GM19023 (cell line): ENCODE results near the gene SRRM4.
"Not testable (repeated sequence)": the region's sequence is repeated elsewhere in the genome, so short reads cannot be mapped to it uniquely, and the experiment has no call there.

ENCODE experiments used
- ATAC-seq: cut with Tn5 transposase; IDR thresholded peaks from one replicate; pipeline ENCODE4 v1.9.1; 2021; ENCODE audit warnings: mild to moderate bottlenecking, moderate library complexity; ENCODE audit not compliant: unreplicated experiment

The SRRM4 gene

DNA sequence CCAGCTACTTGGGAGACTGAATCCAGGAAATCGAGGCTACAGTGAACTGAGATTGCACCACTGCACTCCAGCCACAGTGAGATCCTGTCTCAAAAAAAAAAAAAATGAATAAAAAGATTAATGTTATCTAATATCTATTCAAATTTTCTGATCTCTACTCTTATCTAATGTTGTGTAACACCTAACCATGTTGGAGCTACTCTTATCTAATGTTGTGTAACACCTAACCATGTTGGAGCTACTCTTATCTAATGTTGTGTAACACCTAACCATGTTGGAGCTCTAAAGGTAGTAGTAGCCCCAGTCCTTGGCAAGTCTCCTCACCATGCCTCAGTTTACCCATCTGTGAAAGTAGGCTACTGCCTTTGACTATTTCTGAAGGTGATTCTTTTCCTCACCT, 26.9 kb downstream of the SRRM4 start:
- not testable (repeated sequence) for ATAC-seq

DNA sequence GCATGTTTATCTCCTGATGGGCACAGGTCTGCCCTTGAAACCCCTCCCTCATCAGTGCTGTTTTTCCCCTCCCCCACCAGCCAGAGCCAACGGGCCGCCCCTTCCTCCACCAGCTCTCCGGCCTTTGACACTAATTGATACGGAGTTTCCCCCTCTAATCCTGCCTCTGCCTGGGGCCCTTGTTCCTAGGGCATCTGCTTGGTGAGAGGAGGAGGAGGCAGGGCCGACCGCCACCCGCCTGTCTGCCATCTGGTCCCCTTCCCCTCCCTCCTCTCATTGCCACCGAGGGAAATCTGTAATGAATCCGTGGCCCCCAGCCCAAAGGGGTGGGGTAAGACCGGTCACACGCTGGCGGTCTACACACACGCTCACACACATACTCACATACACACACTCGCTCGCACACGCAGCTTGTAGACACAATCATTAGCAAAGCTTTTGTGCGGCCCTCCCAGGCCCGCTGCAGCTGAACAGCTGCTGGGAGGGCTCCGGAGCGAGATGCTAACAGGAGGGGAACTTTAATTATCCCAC, 27.4 kb downstream of the SRRM4 start:
- ATAC-seq = no peak

DNA sequence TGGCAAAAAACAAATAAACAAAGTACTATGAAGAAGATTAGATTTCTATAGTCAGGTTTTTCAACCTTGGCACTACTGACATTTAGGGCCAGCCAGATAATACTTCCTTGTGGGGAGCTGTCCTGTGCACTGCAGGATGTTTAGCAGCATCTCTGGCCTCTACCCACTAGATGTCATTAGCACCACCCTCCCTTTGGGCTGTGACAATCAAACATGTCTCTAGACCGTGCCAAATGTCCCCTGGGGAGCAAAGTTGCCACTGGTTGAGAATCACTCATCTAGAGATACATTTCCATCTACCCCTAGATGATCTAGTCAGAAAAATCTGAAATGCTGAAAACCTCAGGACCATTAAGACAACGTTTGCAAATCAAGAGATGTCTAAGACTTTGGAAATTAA, 29.9 kb downstream of the SRRM4 start:
- ATAC-seq = no peak

DNA sequence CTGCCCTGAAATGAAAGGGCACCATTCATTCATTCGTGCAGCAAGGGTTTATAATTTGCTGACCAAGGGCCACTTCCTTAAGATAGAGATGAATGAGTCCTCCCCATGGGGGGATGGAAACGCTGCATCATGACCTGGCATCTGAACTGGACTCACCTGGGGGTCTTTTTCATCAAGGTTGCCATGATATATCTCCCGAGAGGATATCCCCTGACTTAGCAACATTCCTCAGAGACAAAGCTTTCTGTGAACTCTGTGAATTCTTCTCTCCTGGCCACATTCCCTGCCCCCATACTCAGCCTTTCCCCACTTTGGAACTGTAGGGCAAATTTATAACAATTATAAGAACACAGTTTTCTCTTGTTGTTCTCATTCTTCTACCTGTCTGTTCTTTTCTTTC, 30.8 kb downstream of the SRRM4 start:
- no peak for ATAC-seq

DNA sequence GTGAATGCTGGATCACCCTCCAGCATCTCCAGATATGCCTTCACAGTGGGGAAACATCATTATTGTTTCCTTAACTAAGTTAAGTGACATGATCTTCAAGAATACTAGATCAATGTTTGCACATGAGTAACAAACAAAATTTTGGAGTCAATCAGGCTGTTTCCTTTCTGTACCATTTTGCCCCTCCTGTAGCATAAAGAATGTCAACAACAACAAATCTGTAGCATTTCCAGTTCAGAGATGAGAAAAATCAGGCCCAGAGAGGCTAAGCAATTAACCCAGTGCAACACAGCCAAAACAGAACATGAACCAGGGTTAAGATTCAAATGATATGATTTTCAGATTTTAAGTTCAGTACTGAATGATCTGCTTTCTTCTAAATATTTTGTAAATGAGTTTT, 31.7 kb downstream of the SRRM4 start:
- no peak for ATAC-seq

DNA sequence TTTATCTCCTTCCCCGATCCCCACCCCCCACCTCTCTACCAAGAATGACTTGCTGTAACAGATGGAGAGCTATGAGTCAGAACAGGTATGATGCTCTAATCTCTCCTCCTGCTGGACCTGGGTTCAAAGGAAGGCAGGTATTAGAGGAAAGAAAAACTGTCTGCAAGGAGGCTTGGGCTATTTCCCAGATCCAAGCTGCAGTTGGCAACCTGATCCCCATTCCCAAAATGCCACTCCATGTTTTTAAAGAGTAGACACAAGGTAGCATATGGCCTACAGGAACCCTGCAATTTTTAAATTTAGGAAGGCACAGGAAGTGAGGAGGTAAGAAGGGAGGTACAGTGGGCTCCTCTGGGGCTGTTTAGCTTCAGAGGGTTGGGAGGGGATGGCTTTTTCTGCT, 33.0 kb downstream of the SRRM4 start:
- ATAC-seq = no peak

DNA sequence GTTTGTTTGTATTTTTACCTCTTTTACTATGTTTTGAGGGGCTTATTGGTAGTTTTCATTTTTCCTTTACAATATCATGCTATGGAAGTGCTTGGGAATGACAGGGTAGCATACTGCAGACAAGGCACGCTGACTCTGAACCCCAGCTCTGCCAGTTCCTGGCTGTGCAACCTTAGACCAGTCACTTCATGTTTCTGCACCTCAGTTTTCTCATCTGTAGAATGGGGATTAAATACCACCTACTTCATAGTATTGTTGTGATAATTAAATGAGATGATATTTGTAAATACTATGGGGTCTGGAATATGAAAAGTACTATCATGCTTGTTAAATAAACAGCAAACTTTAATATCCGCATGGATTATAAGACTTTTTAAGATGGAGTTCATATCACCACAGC, 35.4 kb downstream of the SRRM4 start:
- ATAC-seq = no peak

DNA sequence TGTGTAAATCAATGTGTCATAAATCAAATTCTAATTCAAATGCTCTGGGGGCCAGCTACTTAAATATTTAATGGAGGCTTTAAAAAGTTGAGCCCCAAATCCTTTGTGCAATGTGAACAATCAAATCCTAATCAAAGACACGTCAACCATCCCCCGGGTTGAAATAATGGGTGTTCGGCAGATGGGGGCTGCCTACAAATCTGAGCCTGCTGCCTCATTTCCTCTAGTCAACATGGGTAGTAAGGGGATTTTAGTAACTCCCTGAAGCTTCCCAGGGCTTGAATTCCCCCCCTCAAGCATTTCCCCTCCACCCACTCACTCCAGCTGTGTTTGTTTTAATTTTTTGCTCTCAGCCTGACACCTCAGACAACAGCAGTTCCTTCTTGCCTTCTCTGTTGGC, 37.8 kb downstream of the SRRM4 start:
- ATAC-seq = no peak

DNA sequence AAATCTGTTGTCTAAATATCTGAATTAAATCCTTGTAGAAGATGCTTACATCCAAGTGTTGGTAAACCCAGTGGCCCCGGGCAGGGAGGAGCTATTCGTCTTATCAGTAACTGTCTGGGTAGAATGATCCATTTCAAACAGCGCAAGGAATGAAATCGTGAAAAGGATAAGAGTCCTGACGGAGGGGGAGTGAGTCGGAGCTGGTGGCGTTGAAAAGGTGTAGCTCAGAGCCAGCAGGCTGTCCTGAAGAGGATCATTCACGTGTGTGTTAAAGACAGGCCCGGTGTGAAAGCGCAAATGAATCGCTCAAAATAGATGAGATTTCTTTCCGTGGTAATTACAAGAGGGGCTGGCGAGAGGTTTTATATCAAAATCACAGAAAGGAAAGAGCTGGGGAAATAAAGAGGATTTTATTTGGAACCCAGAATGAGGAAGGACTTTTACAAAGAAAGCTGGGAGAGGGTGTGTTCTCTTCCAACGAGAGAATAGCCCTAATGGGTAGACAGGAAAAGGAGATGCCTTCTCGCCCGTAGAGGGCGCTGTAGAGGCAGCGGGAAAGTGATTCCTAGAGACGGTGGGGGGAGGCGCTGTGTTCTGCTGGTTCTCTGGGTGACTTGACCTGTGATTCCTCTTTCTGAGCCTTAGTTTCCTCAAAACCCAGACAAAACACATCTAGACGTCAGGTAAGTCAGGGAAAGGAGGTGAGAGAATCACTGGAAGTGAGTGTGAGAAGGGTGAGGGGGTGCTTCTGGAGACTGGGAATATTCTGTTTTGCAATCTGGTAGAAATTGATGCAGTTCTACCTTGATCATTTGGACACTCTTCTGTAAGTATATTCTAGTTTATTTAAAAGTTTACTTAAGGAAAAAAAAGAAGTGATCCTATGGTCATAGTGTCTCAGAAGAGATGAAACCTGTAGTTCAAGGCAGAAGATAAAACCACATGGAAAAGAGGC, 39.3 kb downstream of the SRRM4 start:
- ATAC-seq = no peak

DNA sequence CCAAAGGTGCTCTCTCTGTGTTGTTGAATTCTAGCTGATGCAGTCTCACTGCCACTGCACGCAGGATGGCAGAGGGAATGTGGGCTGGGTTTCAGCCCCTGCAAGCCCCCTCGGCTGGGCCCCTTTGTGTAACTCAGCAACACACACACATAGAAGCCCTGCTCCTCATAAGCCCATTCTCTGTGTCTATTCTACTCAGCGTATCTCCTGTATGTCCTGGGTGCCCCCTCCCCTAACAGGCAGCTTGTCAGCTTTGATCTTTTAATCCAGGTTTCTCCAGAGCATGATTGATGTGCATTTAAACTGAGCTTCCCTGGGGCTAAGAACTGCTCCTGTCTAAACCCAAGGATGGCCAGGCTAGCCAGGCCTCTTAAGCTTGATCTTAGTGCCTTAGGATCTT, 43.0 kb downstream of the SRRM4 start:
- no peak for ATAC-seq

DNA sequence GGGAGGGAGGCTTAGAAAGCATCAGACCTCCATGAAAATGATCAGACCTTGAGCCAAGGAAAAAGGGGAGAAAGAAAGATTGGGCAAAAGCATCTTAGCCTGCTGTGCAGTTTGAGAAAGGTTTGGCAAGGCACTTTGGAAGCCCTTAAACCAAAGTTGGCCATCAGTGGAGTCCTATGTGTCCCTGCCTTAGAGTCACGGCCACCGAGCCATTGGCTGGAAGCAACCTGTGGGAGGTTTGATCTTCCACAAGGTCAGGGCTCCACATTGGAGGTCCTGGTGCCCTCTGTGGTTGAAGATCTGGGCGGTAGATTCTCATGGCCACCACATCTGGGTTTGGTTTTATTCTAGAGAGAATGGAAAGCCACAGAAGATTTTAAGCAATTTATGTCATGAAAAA, 44.4 kb downstream of the SRRM4 start:
- no peak for ATAC-seq

DNA sequence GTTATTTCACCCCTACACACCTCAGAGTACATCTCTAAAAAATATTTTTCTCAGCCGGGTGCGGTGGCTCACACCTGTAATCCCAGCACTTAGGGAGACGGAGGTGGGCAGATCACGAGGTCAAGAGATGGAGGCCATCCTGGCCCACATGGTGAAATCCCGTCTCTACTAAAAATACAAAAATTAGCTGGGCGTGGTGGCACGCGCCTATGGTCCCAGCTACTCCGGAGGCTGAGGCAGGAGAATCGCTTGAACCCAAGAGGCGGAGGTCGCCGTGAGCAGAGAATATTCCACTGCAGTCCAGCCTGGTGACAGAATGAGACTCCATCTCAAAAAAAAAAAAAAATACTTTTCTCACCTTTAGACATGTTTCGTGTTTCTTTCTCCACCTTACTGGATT, 52.0 kb downstream of the SRRM4 start:
- not testable (repeated sequence) for ATAC-seq

DNA sequence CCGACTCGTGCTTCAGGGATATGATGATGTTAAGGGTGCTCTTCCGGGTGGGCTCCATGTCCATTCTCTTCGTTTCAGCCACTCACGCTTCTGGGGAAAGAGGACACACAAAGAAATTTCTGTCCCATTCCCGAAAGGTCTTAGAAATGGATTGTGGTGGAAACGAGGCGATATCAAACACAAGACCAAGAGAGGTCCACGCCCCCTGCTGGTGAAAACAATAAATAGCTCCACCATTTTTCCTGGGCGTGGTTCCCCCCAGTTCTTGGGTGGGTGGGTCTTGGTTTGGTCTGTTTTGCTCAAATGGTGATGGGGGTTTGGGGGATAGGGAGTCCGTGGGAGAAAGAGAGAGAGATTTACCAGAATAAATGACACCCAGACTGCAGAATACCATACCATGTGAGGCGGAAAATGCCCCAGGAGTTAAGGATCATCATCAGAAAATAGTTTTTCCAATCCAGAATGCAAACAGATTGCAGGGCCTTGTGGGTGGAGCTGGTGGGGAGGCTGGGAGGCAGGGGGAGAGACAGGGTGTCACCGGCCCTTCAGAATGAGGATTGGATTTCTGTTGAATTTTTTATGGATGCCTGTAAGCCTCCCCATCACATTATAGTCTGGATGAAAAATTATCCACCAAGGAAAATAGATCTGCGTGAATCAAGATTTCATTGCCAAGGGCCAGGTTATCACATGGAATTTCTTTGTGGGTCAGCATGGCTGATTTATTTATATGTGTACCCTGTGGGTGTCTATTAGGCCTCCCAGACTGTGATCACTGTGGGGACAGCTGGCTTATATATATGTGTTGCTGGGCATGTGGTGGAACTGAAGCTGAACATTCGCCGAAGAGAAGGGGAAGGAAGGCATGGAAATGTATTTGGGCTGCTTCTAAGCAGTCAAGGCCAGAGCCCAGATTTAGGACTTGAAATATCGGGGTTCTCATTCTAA, 55.8 kb downstream of the SRRM4 start:
- ATAC-seq = no peak

DNA sequence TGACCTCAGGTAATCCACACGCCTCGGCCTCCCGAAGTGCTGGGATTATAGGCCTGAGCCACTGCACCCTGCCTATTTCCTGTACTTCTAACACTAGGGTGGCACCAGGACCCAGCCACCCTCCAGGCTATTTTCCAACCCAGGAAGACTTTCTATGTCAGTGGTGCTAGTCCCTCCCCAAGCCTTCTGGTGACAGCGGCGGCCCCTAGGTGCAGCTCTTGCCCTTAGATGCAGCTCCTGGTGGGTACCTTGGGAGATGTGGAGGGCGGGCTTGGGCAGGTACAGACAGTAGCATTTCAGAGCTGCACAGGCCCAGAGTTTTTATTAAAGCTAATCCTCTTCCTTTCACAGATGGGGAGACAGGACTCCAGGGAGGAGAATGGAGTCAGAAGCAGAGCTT, 62.8 kb downstream of the SRRM4 start:
- no peak for ATAC-seq

DNA sequence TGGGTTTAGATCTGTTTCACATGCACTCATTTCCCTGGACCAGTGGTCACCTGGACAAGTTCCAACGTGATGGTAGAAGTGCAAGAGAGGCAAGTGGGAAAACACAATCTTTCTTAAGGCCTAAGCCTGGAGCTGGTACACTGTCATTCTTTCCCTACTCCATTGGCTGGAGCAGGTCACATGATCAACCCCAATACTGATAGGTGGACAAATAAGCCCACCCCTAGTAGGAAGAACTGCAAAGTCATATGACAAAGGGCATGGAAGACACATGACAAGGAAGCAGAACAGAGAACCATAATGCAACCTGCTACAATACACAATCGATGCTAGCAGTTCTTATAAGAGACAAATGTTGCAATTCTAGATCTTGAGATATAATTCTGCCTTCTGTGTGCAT, 66.3 kb downstream of the SRRM4 start:
- no peak for ATAC-seq

DNA sequence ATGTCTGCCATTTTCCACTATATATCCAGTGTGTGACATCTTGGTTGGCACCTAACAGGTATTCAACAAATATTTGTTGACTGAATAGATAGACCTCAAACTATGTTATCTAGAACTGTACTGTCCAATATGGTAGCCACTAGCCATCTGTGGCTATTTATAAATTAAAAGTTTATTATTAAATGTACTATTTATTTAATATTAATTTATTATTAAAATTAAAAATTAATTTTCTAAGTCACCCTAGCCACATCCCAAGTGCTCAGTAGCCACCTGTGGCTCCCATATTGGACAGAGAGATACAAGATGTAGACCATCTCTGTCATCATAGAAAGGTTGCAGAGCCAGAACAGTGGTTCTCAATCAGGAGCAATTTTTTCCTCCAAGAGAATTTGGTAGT, 69.3 kb downstream of the SRRM4 start:
- ATAC-seq = no peak

DNA sequence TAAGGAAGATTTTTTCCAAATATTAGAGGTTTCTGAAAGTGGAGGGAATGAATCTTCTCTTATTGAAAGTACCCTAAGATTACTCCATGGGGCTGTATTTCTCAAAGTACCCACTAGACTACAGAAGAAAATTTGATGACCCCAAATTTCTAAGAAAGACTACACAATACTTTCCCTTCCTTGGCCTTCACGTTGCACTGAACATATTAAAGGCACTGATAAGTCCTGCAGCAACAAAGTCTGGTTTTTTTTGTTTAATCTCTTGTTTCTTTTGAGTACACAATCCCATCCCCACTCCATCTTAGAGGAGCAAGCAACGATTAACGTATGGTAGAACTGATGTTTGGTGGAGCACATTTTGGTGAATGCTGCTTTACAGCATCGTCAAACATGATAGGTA, 70.1 kb downstream of the SRRM4 start:
- ATAC-seq = no peak

DNA sequence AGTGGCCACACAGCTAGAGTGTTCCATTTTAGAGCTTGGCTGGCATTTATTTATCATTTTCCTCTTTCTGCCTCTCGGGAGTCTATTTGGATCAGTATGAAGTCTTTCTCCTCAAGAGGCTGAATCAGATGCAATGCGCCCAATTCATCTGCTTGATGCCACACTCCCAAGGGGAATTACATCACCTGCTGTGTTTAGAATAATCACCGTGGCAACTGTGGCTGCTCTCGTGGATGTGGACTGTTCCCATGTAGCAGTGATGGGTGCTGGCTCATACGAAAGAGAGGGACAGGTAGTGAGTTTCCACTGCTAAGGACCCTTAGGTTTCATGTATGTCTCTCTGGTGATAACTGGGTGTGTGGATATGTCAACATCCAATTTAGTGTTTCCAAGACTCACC, 70.7 kb downstream of the SRRM4 start:
- ATAC-seq = no peak

DNA sequence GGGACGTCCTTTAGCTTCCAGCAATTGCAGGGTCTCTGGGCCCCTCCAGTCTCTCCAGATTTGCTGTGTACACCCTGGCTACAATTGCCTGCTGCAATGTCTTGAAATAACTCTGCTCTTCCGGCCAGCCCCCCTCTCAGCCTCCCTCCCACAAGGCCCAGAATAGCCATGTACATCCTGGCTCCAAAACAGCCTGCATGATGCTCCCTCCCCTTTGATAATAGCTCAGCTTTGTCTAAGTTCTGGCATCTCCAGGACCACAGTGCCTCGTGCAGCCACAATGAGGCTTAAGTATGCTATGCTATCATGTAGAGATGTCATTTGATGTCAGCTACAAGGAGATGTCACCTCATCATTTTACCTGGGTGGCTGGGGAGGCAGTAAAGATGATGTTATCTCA, 74.6 kb downstream of the SRRM4 start:
- ATAC-seq = no peak

DNA sequence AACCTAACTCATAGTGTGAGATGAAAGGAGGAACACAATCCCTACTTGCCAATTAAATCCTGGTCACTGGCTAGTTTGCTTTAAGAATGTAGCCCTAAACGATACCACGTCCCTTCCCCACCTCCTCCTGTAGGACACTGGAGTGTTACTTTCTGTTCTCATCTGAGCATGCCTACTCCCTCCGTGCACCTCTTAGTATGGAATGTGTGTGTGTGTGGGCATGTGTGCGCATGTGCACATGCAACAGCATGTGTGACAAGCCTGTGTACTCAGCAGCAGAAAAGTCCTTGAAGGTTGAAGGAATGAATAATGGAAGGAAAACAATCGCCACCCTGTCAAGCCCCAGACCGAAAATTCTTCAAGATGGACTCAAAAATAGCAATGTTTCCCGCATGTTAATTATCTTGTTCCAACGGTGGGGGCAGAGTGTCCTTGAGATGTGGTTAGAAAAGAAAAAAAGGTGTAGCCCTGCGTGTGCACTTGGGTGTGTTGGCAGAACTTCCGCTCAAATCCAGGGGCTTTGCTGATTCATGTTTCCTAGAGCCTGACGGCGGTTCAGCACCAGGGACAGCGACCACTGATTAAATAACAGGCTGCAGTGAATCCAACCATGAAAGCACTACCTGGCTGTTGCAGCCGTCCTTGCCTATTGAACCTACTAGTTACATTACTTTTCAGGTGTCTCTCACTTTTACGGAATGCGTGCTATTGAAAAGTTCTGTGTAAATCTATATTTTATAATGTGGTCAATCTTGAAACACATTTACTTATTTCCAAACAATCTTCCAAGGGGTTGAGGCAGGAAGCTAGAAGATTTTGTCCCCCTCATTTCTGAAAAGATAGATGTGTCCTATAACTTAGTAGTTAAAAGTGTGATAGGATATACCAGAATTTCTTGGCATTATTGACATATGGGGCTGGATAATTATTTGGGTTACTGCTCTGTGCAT, 79.8 kb downstream of the SRRM4 start:
- ATAC-seq = no peak
